ENCODE measurements around the gene CSRP3. TPM values are rescaled to one million over a fixed set of nuclear protein-coding genes. Genes with fewer than 3 reads are reported as not detected.

Gene CSRP3
- not detected for total RNA-seq
- polyA plus RNA-seq (2013, experiment 1 of 2), result not detected
- polyA plus RNA-seq (2013, experiment 2 of 2), result 17.9 TPM
- 0 to 0.09 (median 0) reads per million in 172 experiments for total RNA-seq

GRCh38 chr11:19201737-19202605 is at the start of gene CSRP3:
Gene CSRP3, minus strand, starts transcription at chr11:19201983. Its CDS starts 9,535 bp downstream, at chr11:19192448.
- Mint-ChIP-seq H3K27ac (no peak within 1 kb of the TSS), H3K4me3 (no peak within 1 kb of the TSS)
- no peaks in the 10 kb centered on the region for H3K9me3 ChIP-seq (ENCODE audit: control insufficient read depth in 1 of 2, insufficient read depth in 1 of 2, low read length in 2 of 2)

GRCh38 chr11:19251577-19251976 is 49.8 kb upstream of the CSRP3 start:
- Histone ChIP-seq H3K27ac (ENCODE audit: low read depth in 1 of 2, low read length in 2 of 2) (no peak overlapping the region), H3K4me3 (ENCODE audit: low read length) (no peak overlapping the region), H3K9me3 (ENCODE audit: control insufficient read depth in 1 of 2, insufficient read depth in 1 of 2, low read length in 2 of 2) (no peaks in the 10 kb centered on the region), H3K4me1 (ENCODE audit: insufficient read depth, low read length) (no peaks in the 10 kb centered on the region), H3K36me3 (ENCODE audit: insufficient read depth, low read length) (no peaks in the 10 kb centered on the region), H3K27me3 (ENCODE audit: control insufficient read depth in 1 of 2, insufficient read depth in 2 of 2, low read length in 2 of 2) (peaks cover 3 to 7% of the 10 kb centered on the region in 2 experiments)
- POLR2A ChIA-PET, result interaction anchor here (0.6 kb wide), 1 partner anchor 12 kb away, joined by 3 read pairs; no protein-coding TSS in a partner anchor
- Mint-ChIP-seq H3K4me1 (ENCODE audit: low read depth) (no peaks in the 10 kb centered on the region), H3K36me3 (ENCODE audit: low read depth) (no peaks in the 10 kb centered on the region), H3K9me3 (peaks cover 4% of the 10 kb centered on the region), H3K4me3 (no peak overlapping the region), H3K27ac (no peak overlapping the region), H3K27me3 (peaks cover 41% of the 10 kb centered on the region)
- CTCF ChIA-PET, result interaction anchor here (1.0 kb wide), 1 partner anchor 8 kb away, joined by 7 read pairs; no protein-coding TSS in a partner anchor
- intact Hi-C loops (cut with DNase I, micrococcal nuclease), result no loop called here
- DNase-seq (no peak), ATAC-seq (ENCODE audit: poor library complexity) (no peak)
- no peak for TF ChIP-seq CTCF (IDR thresholded peaks at IDR 0.05)

More at GRCh38 chr11:19201737-19202605, at the start of gene CSRP3:
- ChIA-PET POLR2A (no interaction called here), CTCF (no interaction called here)
- Mint-ChIP-seq H3K36me3 (ENCODE audit: low read depth) (no peaks in the 10 kb centered on the region), H3K9me3 (no peaks in the 10 kb centered on the region), H3K4me1 (ENCODE audit: low read depth) (no peaks in the 10 kb centered on the region), H3K27me3 (peaks cover 35% of the 10 kb centered on the region)
- no peak within 1 kb of the TSS for H3K27ac ChIP-seq (ENCODE audit: low read depth in 1 of 2, low read length in 2 of 2)
- no peaks in the 10 kb centered on the region for H3K4me1 ChIP-seq (ENCODE audit: insufficient read depth, low read length)
- no peak for ATAC-seq (ENCODE audit: poor library complexity)
- TF ChIP-seq CTCF (IDR thresholded peaks at IDR 0.05), result no peak
- H3K27me3 ChIP-seq (ENCODE audit: control insufficient read depth in 1 of 2, insufficient read depth in 2 of 2, low read length in 2 of 2), result no peaks in the 10 kb centered on the region
- no peak within 1 kb of the TSS for H3K4me3 ChIP-seq (ENCODE audit: low read length)
- no peaks in the 10 kb centered on the region for H3K36me3 ChIP-seq (ENCODE audit: insufficient read depth, low read length)
- no peak for DNase-seq
- intact Hi-C loops (cut with DNase I, micrococcal nuclease), result no loop called here

GRCh38 chr11:19246816-19247215 is 45.0 kb upstream of the CSRP3 start:
- H3K4me1 Mint-ChIP-seq (ENCODE audit: low read depth), result peaks cover 10% of the 10 kb centered on the region
- H3K4me3 Mint-ChIP-seq, result no peak overlapping the region
- CTCF ChIA-PET, result no interaction called here
- POLR2A ChIA-PET, result no interaction called here
- H3K36me3 Mint-ChIP-seq (ENCODE audit: low read depth), result peaks cover 6% of the 10 kb centered on the region
- H3K27ac Mint-ChIP-seq, result no peak overlapping the region
- DNase-seq (no peak), ATAC-seq (ENCODE audit: poor library complexity) (no peak)
- peaks cover 85% of the 10 kb centered on the region for H3K27me3 Mint-ChIP-seq
- Histone ChIP-seq H3K9me3 (ENCODE audit: control insufficient read depth in 1 of 2, insufficient read depth in 1 of 2, low read length in 2 of 2) (peaks cover 0 to 9% of the 10 kb centered on the region in 2 experiments), H3K27me3 (ENCODE audit: control insufficient read depth in 1 of 2, insufficient read depth in 2 of 2, low read length in 2 of 2) (peaks cover 27 to 43% of the 10 kb centered on the region in 2 experiments), H3K4me3 (ENCODE audit: low read length) (no peak overlapping the region), H3K36me3 (ENCODE audit: insufficient read depth, low read length) (no peaks in the 10 kb centered on the region), H3K27ac (ENCODE audit: low read depth in 1 of 2, low read length in 2 of 2) (no peak overlapping the region), H3K4me1 (ENCODE audit: insufficient read depth, low read length) (peaks cover 9% of the 10 kb centered on the region)
- H3K9me3 Mint-ChIP-seq, result peaks cover 2% of the 10 kb centered on the region
- intact Hi-C loops (cut with DNase I, micrococcal nuclease), result no loop called here
- no peak for TF ChIP-seq CTCF (IDR thresholded peaks at IDR 0.05)
